NCI-H146 (cell line): ENCODE data around the gene HMMR.

ENCODE experiments used
- DNase-seq: peaks from one replicate; lab custom pipeline; 2025; lab: John Stamatoyannopoulos, UW

Gene HMMR

GRCh38 chr5:163459462-163459818 is 992 bp upstream of the HMMR start:
- DNase-seq = peak; percentile 74

- peak; percentile 96 for DNase-seq
These were observed 442 bp upstream of the HMMR start, which contains the start of gene NUDCD2 for GRCh38 chr5:163459819-163460561. Gene NUDCD2 (minus strand): TSS chr5:163460102. CDS start chr5:163460050, 52 bp downstream.

- DNase-seq = no peak
These were observed 2.6 kb downstream of the HMMR start for GRCh38 chr5:163463063-163463435.

- no peak for DNase-seq
These were observed 7.2 kb downstream of the HMMR start for GRCh38 chr5:163467682-163468081.

- no peak for DNase-seq
These were observed 13.3 kb downstream of the HMMR start for GRCh38 chr5:163473635-163474243.

GRCh38 chr5:163475411-163475810 is 15.0 kb downstream of the HMMR start:
- no peak for DNase-seq

- DNase-seq = no peak
These were observed 17.9 kb downstream of the HMMR start for GRCh38 chr5:163478126-163478981.

GRCh38 chr5:163478982-163479271 is 18.5 kb downstream of the HMMR start:
- DNase-seq = no peak

GRCh38 chr5:163489055-163489744 is 28.8 kb downstream of the HMMR start:
- DNase-seq = no peak

GRCh38 chr5:163489745-163490075 is 29.3 kb downstream of the HMMR start:
- no peak for DNase-seq

- no peak for DNase-seq
These were observed 35.9 kb downstream of the HMMR start for GRCh38 chr5:163496286-163496685.

GRCh38 chr5:163497315-163497714 is 36.9 kb downstream of the HMMR start:
- no peak for DNase-seq

GRCh38 chr5:163498886-163499285 is 38.5 kb downstream of the HMMR start:
- no peak for DNase-seq

GRCh38 chr5:163502521-163502920 is 42.1 kb downstream of the HMMR start:
- DNase-seq = no peak

- peak; percentile 42 for DNase-seq
These were observed 43.0 kb downstream of the HMMR start for GRCh38 chr5:163503106-163504078.

GRCh38 chr5:163504079-163504931 is 43.9 kb downstream of the HMMR start:
- DNase-seq = peak; percentile 30

- peak; percentile 48 for DNase-seq
These were observed 44.6 kb downstream of the HMMR start for GRCh38 chr5:163505049-163505367.

GRCh38 chr5:163505368-163506094 is 45.1 kb downstream of the HMMR start, which contains the start of gene MAT2B:
Gene MAT2B (plus strand): TSS chr5:163505619. CDS start chr5:163505687, 68 bp downstream.
- peak; percentile 90 for DNase-seq

GRCh38 chr5:163506095-163506457 is 45.6 kb downstream of the HMMR start:
- DNase-seq = no peak

GRCh38 chr5:163506726-163507125 is 46.3 kb downstream of the HMMR start:
- no peak for DNase-seq
